ENCODE measurements around the gene TGM3.
"Not testable (repeated sequence)": the region's sequence is repeated elsewhere in the genome, so short reads cannot be mapped to it uniquely, and the experiment has no call there.

Gene TGM3, protein sequence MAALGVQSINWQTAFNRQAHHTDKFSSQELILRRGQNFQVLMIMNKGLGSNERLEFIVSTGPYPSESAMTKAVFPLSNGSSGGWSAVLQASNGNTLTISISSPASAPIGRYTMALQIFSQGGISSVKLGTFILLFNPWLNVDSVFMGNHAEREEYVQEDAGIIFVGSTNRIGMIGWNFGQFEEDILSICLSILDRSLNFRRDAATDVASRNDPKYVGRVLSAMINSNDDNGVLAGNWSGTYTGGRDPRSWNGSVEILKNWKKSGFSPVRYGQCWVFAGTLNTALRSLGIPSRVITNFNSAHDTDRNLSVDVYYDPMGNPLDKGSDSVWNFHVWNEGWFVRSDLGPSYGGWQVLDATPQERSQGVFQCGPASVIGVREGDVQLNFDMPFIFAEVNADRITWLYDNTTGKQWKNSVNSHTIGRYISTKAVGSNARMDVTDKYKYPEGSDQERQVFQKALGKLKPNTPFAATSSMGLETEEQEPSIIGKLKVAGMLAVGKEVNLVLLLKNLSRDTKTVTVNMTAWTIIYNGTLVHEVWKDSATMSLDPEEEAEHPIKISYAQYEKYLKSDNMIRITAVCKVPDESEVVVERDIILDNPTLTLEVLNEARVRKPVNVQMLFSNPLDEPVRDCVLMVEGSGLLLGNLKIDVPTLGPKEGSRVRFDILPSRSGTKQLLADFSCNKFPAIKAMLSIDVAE

DNA sequence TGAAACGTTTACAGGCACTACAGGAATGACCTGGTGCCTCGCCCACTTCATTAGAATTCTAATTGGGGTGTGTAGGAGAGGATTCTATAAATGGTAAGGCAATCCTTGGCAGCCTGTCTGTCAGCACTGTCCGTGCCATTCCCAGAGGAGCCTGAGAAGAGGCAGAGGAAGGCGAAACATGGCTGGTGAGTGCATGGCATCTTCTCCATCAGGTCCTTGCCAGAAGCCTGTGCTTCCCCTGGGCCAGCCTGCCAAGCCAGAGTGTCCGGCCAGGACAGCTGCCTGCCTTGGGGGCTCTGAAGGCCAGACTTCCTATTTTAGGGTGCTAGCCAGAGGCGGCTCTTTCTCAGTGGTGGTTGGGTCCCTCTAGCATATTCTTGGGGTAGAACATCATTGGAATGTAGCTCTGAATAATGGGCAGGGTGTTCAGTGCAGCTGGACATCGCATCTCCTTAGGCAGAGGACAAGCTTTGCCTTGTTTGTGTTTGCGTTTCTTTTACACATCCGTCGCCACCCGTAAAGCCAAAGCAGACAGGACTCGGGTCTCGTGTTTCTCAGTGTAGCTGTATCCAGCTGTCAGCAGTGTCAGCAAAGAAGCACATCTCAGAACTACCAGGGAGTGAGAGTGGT, at the start of gene TGM3:
TGM3 (plus strand) TSS at position 116 of the 630 bp plus-strand sequence; CDS start at position 179, 63 bp downstream.
- no peak for DNase-seq

- DNase-seq = no peak
These were observed 49.7 kb upstream of the TGM3 start for GRCh38 chr20:2246069-2246491.

DNA sequence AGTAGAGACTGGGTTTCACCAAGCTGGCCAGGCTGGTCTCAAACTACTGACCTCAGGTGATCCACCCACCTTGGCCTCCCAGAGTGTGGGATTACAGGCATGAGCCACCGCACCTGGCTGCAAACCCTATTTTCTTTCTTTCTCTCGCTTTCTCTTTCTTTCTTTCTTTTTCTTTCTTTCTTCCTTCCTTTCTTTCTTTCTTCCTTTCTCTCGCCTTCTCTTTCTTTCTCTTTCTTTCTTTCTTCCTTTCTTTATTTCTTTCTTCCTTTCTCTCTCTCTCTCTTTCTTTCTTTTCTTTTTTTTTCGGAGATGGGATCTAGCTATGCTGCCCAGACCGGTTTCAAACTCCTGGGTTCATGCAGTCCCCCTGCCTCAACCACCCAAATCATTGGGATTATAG, 47.0 kb upstream of the TGM3 start:
- DNase-seq = no peak

DNA sequence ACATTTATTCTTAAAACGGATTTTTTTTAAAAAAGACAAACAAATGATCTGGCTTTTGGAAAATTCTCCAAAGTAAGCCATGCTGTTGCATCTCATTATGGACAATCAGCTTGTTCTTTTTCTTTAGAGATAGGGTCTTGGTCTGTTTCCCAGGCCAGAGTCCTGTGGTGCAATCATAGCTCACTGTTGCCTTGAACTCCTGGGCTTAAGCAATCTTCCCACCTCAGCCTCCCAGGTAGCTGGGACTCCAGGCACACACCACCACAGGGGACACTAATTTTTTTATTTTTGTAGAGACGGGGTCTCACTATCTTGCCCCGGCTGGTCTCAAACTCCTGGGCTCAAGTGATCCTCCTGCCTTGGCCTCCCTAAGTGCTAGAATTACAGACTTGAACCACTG, 45.9 kb upstream of the TGM3 start:
- DNase-seq = no peak

DNA sequence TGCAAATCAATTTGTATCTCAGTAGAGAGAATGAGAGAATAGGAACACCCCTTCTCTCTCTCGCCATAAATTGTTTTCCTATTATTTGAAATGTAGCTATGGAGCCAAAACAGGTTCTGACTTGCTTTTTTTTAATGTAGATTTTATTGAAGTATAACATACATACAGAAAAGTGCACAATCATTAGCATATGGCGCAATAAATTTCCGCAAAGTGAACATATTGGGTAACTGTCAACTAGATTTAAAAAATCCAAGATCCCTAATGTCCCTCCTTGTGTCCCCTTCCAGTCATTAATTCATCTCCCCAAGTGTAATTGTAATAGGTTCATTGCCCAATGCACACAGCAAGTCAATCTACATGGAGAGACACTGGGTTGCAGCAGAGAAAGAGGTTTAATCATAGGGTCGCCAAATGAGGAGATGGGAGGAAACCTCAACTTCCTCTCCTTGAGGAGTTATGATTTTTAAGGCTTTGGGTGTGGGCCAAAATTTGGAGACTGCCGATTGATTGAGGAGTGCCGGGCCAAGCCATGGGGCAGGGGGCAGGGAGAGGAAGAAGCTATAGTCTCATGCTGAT, 43.3 kb upstream of the TGM3 start:
- DNase-seq = no peak

DNA sequence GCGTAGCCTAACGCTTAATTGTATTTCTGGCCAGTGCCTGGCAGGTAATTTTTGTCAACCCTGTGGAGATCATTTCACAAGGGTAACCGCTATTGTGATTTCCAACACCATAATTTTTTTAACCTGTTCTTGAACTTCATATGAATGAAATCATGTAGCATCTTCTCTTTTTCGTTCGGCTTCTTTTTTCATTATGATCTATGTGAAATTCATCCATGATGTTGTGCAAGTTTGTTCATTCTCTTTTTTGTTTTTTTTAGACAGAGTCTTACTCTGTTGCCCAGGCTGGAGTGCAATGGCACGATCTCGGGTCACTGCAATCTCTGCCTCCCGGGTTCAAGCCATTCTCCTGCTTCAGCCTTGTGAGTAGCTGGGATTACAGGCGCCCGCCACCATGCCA, 42.5 kb upstream of the TGM3 start:
- DNase-seq = no peak

- DNase-seq = no peak
These were observed 41.5 kb upstream of the TGM3 start for GRCh38 chr20:2254333-2254732.

DNA sequence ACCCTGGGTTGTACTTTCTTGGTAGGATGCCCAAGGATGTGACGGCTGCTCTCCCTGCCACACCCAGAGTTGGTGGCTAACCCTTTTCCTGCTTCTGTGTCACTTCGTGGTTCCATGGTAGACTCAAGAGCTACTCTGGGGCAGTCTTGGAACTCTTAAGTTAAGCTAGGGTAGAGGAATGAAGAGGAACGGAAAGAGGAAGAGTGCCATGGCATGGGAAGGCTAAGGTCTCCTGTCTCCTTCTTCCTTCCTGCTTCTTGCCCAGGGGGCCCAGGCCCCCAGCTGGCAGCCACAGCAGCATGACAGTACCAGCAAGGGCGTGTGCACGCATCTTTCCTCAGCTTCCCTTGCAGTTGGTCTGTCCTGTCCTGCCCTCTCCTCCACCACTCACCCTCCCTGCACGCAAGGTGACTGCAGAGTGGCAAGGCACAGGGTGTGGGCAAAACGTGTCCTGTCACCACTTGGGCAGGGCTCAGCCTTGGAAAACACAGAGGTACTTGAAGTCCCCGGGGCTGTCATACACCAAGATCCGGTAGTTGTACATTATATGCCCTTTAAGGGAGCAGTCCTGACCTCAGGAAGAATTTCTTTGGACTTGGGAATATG, 39.8 kb upstream of the TGM3 start:
- no peak for DNase-seq

DNA sequence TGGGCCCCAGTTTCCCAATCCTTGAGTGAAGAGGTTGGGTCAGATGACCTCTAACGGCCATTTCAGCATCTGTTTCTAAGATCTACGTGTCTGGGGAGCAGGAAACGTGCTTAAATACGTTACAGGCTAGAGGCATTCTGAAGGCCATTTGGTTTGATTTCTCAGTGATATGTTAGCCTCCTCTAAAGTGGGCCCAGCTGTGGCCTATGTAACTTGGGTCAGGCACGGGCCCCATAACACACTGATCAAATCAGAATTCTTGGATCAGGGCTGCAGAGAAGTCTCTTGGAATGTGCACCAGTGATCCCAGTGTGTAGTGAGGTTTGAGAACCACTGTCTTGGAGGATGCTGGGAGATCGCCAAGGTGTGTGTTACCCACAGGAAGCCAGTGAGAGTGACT, 36.1 kb upstream of the TGM3 start:
- DNase-seq = no peak

- no peak for DNase-seq
These were observed 35.6 kb upstream of the TGM3 start for GRCh38 chr20:2260250-2260649.

DNA sequence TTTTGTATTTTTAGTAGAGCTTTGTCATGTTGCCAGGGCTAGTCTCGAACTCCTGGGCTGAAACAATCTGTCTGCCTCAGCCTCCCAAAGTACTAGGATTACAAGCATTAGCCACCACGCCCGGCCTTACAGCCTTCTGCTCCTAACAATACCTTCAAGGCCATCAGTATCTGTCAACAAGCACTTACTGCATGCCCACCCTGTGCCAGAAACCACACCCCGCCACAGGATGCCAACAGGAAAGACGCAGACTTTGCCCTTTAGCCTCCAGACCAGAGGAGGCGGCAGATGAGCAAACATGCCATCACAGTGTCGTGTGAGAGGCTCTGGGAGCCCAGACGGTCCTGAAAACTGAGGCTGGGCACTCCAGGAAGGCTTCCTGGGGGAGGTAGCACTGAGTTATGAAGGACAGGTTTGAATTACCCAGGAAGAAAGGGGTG, 34.7 kb upstream of the TGM3 start:
- no peak for DNase-seq

GRCh38 chr20:2261629-2262028, 34.2 kb upstream of the TGM3 start:
- no peak for DNase-seq

DNA sequence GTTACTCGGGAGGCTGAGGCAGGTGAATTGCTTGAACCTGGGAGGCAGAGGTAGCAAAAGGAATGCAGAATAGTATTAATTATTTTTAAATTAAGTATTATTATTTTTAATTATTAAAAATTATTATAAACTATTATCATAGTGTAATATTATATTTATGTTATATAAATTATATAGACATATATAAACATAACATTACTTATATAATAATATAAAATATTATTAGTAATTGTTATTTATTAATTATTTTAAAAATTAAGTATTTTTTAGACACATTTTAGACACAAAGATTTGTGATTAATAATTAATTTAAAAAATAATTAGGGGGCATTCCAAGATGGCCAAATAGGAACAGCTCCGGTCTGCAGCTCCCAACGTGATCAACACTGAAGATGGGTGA, 31.7 kb upstream of the TGM3 start:
- no peak for DNase-seq

DNA sequence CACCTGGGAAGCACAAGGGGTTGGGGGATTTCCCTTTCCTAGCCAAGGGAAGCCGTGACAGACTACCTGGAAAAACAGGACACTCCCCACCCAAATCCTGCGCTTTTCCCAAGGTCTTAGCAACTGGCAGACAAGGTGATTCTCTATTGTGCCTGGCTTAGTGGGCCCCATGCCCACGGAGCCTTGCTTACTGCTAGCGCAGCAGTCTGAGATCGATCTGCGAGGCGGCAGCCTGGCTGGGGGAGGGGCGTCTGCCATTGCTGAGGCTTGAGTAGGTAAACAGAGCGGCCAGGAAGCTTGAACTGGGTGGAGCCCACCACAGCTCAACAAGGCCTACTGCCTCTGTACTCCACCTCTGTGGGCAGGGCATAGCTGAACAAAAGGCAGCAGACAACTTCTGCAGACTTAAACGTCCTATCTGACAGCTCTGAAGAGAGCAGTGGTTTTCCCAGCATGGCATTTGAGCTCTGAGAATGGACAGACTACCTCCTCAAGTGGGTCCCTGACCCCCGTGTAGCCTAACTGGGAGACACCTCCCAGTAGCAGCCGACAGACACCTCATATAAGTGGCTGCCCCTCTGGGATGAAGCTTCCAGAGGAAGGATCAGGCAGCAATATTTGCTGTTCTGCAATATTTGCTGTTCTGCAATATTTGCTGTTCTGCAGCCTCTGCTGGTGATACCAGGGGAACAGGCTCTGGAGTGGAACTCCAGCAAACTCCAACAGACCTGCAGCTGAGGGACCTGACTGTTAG, 31.0 kb upstream of the TGM3 start:
- not testable (repeated sequence) for DNase-seq

- no peak for DNase-seq
These were observed 22.0 kb upstream of the TGM3 start for GRCh38 chr20:2273634-2274302.

- DNase-seq = no peak
These were observed 19.8 kb upstream of the TGM3 start for GRCh38 chr20:2276015-2276414.

- DNase-seq = no peak
These were observed 16.5 kb upstream of the TGM3 start for GRCh38 chr20:2279253-2279779.

- DNase-seq = no peak
These were observed 15.7 kb upstream of the TGM3 start for GRCh38 chr20:2280082-2280481.

GRCh38 chr20:2281563-2281962, 14.2 kb upstream of the TGM3 start:
- DNase-seq = no peak

GRCh38 chr20:2282181-2282580, 13.6 kb upstream of the TGM3 start:
- no peak for DNase-seq

DNA sequence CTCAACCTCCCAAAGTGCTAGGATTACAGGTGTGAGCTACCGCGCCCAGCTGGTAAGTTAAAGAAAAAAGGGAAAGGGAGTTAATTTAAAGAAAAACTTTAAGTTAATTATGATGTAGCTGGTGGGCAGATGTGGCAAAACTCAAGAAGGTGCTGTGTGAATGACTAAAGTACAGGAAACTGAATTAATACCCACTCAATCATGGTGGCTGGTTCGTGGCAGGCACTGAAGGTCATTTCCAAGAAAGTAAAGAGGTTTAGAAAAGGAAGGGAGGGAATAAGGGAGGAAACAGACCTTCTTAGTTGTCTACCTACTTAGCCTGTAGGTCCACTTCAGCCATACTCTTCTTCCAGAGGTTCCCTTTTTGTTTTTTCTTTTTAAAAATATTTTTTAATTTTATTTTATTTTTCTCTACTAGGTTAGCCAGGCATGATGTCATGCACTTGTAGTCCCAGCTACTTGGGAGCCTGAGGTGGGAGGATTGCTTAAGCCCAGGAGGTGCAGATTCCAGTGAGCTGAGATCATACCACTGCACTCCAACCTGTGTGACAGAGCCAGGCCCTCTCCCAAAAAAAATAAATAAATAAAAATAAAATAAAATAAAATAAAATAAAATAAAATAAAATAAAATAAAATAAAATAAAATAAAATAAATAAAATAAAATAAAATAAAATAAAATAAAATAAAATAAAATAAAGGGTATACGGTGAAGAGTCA, 11.9 kb upstream of the TGM3 start:
- no peak for DNase-seq
